NCI-H187 treated with DMSO at 0.1 percent for 48 hours (cell line): ENCODE data around the gene LGALS8.
"Not testable (repeated sequence)": the region's sequence is repeated elsewhere in the genome, so short reads cannot be mapped to it uniquely, and the experiment has no call there.

Experiments
- DNase-seq: peaks from one replicate; lab custom pipeline; 2025; lab: John Stamatoyannopoulos, UW

LGALS8 gene

GRCh38 chr1:236523704-236524141 lies at the start of gene LGALS8:
TSS of gene LGALS8 (plus strand) at chr1:236523982. CDS start at chr1:236526071, 2,089 bp downstream.
- no peak for DNase-seq

DNA sequence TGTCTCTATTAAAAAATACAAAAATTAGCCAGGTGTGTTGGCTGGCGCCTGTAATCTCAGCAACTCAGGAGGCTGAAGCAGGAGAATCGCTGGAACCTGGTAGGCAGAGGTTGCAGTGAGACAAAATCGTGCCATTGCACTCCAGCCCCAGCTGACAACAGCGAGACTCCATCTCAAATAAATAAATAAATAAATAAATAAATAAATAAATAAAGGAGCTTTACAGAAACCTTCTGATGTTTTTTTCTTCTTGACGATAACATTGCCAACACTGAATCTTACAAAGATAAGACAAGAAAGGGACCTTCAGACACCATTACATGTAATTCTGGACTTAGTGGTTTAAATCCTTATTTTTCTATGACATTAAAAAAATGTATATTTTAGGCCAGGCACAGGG lies 47.8 kb upstream of the LGALS8 start:
- DNase-seq: no peak

DNA sequence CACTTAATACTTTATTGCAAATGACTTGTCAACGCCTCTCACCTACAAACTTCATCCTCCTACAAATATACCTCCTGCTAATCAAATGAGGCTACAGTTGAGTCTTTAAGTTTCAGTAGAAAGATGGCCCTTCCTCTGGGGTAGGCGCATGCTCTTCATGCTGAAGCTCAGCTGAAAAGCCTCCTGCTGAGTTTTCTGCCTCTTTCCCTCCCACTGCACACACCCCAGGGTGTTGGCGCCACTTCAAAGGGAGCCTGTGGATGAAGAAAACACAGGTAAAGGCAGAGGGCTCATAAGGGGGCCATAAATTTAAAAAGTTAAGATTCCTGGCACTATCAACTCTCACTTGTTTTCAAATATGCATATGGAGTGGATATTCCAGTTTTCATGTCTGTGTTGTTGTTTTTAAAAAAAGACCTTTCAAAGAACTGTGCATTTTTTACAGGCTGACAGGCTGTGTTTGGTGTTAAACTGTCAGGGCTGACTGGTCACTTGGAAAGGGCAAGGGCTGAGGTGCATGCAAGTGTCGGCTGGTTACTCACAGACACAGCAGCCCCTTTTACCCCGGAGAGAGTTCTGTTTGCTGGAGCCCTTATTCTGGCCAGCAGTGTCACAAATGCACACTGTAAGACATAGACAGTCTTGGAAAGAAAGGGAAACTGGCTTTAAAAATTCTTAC lies 42.9 kb upstream of the LGALS8 start:
- no peak for DNase-seq

DNA sequence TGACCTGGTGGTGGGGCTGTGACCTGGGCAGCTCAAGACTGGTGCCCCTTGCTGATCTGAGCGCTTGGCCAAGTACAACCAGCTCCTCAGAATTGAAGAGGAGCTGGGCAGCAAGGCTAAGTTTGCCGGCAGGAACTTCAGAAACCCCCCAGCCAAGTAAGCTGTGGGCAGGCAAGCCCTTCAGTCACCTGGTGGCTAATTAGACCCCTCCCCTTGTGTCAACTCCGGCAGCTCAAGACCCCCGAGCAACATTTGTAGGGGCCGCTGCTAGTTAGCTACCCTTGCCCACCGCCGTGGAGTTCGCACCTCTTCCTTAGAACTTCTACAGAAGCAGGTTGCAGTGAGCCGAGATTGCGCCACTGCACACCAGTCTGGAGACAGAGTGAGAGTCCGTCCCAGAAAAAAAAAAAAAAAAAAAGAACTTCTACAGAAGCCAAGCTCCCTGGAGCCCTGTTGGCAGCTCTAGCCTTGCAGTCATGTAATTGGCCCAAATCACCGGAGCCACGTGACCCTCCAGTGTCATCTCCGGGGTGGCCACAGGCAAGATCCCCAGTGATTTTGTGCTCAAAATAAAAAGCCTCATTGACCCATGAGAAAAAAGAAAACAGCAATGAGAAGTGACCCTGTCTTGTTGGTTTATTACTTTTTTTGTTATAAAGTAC lies 39.3 kb upstream of the LGALS8 start:
- DNase-seq: no peak

DNA sequence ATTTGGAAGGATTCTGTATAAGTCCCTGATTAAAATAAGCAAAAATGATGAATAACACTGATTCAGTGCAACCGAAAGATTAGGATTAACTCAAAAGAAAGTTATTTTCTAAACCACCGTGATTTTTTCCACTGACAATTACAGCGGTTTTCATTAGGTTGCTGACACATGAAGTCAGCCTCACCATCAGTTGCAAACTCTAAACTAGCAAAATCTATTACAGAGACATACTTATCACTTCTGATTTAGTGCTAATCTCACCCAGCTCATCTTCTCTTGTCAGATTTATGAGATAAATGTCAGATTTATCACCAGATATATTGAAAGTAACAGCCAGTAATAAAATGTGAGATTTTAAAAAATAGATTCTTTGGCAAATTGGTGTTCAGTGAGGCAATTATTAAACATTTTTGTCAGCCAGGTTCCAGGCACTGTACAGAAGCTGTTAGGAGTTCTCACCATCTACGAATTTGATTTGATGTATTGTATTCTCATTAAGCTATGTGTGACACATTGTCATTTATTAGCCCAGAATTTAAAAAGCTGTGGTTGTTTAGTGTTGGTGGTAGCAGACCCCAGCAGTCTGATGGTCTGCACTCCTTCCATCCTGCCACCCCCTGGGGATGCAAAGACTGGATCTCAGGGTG lies 37.3 kb upstream of the LGALS8 start:
- DNase-seq: no peak

DNA sequence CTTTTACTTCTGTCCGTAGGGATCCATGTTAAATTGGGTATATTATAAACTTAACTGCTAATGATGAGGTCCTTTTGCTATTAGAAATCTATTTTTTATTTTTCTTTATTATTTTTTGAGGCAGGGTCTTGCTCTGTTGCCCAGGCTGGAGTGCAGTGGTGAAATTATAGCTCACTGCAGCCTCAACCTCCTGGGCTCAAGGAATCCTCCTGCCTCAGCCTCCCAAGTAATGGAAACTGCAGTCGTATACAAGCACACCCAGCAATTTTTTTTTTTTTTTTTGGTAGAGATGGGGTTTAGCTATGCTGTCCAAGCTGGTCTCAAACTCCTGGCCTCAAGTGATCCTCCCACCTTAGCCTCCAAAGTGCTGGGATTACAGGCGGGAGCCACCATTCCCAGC lies 34.6 kb upstream of the LGALS8 start:
- DNase-seq: not testable (repeated sequence)

GRCh38 chr1:236489710-236490377 lies 33.9 kb upstream of the LGALS8 start:
- DNase-seq: no peak

GRCh38 chr1:236491469-236492136 lies 32.2 kb upstream of the LGALS8 start:
- DNase-seq: no peak

GRCh38 chr1:236492378-236492777 lies 31.4 kb upstream of the LGALS8 start:
- DNase-seq: no peak

GRCh38 chr1:236494082-236494481 lies 29.7 kb upstream of the LGALS8 start:
- DNase-seq: no peak

DNA sequence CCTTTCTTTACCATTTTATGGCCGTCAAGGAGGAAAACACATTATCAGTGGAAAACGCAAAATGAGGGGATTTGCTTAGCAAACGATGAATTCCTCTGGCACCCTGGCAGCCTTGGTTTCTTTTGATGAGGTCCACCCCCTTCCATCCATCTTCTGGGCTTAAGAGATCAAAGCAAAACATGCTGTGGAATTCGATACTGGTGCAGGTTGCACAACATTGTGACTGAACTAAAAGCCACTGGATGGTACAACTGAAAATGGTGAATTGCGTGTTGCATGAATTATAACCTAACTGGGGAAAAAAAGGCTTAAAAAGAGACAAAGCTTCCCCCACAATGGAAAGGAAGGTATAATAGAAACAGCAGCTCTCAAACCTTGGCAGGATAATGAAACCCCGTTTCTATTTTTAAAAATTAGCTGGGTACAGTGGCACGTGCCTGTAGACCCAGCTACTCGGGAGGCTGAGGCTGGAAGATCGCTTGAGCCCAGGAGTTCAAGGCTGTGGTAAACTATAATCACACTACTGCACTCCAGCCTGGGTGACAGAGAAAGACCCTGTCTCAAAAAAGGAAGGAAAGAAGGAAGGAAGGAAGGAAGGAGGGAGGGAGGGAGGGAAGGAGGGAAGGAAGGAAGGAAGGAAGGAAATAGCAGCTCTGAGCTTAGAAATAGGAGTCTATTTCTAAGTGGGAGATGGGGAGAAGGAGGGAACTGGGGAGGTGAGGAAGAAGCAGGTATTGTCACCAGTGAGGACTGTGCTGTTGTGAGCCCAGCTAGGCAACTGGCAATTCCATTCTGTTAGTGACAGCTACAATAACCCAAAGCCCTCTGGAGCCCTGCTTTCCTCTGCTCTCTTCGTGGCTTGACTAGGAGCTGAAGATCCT lies 29.0 kb upstream of the LGALS8 start:
- no peak for DNase-seq

- DNase-seq: no peak
Measured at GRCh38 chr1:236495467-236496112, 28.2 kb upstream of the LGALS8 start.

GRCh38 chr1:236497908-236498307 lies 25.9 kb upstream of the LGALS8 start:
- no peak for DNase-seq

DNA sequence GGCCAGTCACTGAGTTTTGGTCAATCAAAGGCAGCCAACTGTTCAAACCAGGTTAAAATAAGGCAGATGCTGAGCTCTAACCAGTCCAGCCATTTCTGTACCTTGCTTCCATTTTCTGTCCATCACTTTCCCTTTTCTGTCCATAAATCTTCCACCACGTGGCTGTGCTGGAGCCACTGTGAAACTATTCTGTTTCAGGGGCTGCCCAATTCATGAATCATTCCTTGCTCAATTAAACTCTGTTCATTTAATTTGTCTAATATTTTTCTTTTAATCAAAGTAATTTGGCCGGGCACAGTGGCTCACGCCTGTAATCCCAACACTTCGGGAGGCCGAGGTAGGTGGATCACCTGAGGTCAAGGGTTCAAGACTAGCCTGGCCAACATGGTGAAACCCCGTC lies 22.7 kb upstream of the LGALS8 start:
- DNase-seq: no peak

DNA sequence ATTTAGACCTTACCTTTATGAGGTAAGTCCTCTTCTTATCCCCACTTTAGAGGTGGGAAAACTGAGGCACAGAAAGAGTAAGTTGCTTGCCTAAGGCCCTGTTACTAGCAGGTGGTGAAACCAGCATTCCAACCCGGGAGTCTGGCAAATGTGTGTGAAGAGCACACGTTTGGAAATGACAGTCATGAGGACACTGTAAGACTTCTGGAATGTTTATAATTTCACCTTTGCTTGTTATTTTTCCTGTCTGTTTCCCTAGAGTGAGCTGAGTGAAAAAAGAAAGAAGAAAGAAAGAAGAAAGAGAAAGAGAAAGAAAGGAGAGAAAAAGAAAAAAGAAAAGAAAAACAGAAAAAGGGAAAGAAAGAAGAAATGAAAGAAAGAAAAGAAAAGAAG lies 21.2 kb upstream of the LGALS8 start:
- no peak for DNase-seq

DNA sequence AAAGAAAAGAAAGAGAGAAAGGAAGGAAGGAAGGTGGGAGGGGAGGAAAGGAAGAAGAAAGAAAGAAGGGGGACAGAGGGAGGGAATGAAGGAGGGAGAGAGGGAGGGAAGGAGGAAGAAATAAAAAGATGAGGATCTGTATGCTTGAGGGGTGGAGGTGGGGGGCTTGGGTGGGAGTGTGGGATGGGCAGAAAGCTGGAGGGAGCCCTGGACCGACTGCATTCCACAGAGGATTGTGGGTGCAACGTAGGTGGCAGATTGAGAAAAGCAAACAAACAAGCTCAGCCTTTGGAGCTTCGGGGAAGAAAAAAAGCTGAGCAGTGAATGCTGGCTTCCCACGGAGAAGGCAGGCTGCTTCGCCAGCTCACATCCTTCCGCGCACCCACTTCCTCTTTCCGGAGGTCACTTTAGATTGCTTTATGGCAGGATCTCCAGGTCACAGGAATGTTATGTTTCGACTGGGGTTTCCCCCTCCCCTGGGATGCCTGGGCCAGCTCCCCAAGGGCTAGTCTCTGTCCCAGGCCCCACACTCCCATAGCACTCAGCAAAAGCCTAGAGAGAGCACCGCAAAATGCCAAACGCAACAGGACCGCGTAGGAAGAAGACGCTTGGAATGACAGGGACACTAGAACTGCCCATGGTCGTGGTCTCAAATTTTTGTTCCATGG lies 20.7 kb upstream of the LGALS8 start:
- no peak for DNase-seq

- DNase-seq: not testable (repeated sequence)
Measured at GRCh38 chr1:236504338-236504737, 19.4 kb upstream of the LGALS8 start.

DNA sequence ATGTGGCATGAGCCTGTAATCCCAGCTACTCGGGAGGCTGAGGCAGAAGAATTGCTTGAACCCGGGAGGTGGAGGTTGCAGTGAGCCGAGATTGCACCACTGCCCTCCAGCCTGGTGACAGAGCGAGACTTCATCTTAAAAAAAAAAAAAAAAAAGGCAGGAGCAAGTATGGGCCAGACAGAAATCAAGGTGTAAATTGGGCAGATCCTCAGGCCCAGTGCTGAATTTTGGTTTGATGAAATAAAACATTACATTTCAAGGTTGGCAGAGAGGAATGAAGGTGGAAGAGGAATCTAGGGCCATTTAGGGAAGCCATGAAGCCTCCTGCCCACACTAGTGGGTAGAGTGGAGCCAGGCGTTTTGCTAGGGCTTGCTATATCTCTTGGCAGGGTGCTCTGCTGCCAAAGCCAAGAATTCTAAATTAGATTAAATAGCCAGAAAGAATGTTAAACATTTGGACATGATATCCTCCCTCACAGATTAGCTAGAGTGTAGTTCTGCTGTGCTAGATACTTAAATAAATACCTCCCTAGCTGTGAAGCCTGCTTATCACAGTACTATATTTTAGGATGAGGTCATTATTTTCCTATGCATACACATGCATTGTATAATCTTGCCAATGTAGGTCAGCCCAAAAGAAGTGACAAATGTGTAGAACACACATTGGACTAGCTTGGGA lies 16.6 kb upstream of the LGALS8 start:
- no peak for DNase-seq

DNA sequence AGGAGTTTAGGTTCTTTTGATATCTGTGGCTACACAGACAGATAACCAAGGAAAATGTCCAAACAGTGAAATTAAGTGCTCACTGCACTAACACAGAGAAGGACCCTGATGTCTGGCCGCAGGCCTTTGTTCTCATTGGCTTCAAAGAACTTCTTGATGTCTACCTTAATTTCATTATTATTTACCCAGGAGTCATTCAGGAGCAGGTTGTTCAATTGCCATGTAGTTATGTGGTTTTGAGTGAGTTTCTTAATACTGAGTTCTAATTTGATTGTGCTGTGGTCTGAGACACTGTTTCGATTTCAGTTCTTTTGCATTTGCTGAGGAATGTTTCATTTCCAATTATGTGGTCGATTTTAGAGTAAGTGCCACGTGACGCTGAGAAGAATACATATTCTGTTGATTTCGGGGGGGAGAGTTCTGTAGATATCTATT lies 15.2 kb upstream of the LGALS8 start:
- no peak for DNase-seq
